ENCODE measurements around the gene LSP1. TPM values are rescaled to one million over a fixed set of nuclear protein-coding genes. Genes with fewer than 3 reads are reported as not detected.

LSP1 gene
- polyA plus RNA-seq, 1 donor, result 54.4 TPM

DNA sequence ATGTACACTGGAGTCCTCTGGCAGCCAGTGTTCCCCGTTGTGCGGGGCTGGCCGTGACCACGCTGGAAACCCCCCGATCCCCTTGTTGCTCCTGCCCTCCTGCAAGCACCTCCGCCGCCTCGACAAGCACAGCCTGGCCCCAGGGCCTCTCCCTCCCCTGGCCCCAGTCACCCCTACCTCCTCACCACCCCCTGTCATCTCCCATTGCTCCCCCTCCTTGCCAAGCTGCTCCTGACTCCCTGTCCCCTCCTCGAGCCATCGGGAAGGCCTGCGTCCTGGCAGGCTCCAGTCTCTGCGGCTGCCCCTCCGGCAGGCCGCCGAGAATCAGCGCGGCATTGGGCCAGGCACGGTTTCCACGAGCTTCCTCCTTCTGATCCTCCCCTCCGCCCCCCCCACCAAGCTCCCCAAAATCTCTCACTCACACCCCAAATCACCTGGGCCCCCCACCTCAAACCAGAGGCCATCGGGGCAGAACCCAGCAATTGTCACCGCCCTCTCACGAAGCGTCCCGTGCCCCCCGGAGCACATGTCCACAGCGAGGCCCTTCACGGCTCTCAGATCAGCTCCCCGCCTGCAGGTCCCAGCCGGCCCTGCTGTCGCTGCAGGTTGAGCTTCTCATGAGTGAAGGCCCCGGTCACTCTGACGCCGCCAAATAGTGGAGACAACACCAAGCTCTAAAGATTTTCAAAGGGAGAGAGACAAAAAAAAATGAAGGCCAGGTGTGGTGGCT, 5.7 kb upstream of the LSP1 start:
- no peak for DNase-seq (ENCODE audit: low read depth)

DNA sequence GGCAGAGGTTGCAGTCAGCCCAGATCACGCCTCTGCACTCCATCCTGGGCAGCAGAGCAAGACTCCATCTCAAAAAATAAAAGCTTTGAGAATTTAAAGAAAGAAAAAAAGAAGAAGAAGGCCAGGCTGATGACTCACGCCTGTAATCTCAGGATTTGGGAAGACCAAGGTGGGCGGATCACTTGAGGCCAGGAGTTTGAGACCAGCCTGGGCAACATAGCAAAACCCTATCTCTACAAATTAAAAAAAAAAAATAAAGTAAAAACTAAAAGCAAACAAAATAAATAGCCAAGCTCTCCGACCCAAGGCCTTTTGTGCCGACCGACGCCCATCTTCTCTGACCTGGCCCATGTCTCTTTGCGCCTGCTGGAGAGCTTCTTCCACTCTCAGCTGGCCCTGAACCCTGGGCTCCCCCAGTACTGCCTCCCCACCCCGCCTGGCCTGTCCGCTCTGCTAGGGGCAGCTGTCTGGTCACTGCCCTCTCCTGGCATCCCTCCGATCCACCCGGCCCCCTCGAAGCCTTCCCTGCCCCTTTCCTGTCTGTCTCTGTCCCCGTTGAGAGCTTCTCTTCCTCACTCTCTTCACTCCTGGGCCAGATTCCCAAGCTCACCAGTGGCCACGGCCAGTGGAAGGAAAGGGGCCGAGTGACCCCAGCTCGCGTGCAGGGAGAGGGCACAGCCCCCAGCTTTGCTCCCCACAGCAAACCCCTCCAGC, 4.8 kb upstream of the LSP1 start:
- no peak for DNase-seq (ENCODE audit: low read depth)

DNA sequence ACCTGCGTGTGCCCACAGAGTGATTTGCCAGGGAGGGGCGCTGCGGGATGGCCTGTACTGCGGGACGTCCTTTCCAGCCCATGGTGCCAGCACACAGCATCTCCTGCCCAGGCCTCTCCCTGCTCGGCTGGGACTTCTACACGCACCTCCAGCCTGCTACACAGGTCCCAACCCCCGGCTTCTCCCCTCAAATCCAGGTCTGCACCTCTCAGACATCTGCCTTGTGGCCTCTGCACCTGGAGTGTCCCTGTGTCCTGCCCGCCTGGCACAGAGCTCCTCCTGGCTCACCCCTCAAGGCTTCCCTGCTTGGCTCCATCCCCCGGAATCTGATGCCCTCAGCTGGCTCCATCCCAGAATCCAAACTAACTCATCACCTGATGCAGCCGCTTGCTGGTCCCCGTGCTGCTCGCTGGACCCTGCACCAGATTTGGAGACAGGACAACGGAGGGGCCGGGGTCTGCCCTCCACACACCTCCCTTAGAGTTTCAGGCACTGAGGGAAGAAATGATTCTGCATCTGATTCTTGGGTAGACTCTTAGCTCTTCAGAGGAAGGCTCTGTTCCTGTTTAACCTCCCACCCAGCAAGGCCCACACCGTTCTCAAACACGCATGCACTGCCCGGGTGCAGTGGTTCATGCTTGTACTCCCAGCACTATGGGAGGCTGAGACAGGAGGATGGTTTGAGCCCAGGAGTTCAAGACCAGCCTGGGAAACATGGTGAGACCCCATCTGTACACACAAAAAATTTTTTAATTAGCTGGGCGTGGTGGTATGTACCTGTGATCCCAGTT, 4.0 kb upstream of the LSP1 start:
- DNase-seq (ENCODE audit: low read depth), result no peak

DNA sequence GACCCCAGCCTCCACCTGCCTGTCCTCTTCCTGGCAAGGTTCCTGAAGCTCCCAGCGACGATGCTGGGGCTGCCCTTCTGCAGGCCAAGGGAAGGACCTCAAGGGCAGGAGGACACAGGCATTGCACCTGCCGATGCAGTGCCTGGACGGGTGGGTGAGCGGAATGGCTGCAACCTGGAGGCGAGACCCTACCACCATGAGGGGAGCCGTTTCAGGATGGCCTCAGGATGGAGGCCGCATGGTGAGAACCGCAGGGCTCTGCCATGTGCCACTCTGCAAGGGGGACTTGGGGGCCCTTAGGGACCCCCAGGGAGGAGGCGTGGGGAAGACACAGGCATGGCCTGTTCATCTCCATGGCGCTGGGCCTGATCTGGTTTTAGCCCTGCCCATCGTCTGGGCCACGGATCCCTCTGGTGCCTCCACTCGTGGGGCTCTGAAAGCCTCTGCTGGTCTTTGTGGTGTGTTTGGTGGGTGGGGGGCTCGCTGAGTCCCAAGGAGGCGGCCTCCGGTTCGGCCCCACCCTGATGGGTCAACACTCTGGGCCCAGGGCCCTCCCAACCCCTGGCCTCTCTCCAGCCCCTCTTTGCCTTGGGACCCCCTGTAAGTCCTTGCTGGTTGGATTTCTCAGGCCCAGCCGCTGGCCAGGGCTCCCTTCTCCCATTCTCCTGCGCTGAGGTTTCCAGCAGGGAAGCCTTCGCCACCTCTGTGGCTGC, 1.3 kb upstream of the LSP1 start:
- no peak for DNase-seq (ENCODE audit: low read depth)

DNA sequence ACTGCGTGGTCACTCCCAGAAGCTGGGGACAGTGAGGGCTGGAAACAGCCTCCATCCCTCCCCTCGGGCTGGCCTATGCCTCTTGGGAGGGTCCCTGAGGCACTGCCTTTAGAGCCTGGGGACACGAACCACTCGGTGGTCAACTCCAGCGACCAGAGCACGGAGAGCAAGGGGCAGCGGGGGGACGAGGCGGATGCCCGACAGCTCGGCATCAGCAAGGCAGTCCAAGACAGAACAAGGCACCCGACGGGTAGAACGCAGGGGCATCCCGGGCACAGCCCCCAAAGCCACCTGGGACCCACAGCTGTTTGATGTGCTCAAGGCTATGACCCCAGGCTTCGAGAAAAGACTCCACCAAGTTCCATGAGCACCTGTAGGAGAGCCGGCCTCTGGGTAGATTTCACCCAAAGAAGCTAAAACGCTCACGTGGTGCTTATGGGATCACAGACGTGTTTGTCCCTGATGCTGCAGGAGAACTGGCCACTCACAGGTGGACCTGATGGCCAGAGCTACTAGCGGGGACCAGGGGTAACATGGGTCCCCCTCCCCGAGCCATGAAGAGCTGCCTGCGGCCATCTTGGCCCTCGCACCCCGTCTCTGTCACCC, 510 bp upstream of the LSP1 start:
- no peak for DNase-seq (ENCODE audit: low read depth)

DNA sequence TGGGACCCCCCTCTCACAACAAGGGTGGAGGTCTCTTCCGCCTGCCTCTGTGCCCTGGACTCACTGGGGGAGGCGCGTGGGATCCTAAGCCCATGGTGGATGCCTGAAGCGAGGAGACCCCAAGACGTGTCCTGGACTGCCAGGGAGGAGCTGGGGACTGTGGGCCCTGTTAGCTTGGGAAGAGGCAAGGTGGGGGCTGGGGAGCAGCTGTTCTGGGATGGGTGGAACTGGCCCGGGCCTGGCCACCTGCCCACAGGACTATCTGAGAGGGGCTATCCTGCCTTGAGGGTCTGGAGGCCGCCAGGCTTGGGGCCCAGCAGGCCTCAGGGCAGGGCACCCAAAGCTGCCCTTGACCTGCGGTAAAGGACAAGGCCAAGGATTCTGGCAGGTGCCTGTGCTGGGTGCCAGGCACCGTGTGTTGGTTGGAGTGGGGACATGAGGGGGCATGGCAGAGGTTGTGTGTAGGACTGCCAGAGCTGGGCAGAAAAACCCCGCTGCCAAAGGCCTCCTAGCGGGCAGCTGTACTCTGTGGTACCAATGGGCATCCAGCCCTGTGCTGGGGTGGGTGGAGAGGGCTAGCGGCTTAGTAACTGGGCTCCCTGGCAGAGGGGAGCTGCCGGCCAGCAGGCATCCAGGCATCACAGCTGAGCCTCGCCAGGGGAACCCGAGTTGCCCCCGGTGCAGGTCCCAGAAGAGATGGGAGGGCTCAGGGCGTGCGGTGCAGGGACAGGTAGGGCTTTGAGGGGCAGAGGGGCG, 670 bp downstream of the LSP1 start:
- no peak for DNase-seq (ENCODE audit: low read depth)

DNA sequence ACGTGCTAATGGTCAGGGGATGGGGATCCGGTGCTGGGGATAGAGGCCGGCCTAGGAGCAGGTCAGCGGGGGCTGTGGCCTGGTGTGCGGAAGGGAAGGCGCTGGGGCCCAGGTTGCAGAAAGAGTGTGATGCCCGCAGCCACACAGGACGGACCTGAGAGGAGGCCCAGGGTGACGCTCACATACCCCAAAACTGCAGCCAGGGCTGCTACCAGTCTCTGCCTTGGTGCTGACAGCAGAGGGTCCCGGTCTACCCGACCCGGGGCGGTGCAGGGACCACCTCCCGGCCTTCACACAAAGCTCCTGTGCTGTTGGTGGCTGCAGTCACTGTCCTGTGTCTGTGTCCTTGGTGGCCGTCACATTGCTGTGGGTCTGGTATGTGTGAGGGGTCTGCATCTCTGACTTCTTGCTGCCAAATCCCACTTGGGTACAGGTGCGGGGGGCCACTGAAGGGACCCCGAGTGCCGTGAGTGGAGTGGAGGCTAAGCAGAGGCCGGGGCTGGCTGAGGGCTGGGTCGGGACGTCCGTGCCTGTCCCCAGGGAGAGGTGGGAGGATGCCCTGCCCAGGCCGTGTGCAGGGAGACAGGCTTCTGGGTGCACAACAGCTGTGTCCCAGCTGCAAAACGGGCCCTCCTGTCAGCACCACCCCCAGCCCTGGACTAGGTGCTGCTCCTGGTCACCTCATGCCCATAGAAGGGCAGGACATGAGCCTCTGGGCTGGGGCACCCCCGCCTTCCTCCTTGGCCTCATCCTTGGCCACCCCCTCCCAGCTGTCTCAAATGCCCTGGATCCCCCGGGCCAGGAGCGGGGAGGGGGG, 1.5 kb downstream of the LSP1 start:
- no peak for DNase-seq (ENCODE audit: low read depth)

DNA sequence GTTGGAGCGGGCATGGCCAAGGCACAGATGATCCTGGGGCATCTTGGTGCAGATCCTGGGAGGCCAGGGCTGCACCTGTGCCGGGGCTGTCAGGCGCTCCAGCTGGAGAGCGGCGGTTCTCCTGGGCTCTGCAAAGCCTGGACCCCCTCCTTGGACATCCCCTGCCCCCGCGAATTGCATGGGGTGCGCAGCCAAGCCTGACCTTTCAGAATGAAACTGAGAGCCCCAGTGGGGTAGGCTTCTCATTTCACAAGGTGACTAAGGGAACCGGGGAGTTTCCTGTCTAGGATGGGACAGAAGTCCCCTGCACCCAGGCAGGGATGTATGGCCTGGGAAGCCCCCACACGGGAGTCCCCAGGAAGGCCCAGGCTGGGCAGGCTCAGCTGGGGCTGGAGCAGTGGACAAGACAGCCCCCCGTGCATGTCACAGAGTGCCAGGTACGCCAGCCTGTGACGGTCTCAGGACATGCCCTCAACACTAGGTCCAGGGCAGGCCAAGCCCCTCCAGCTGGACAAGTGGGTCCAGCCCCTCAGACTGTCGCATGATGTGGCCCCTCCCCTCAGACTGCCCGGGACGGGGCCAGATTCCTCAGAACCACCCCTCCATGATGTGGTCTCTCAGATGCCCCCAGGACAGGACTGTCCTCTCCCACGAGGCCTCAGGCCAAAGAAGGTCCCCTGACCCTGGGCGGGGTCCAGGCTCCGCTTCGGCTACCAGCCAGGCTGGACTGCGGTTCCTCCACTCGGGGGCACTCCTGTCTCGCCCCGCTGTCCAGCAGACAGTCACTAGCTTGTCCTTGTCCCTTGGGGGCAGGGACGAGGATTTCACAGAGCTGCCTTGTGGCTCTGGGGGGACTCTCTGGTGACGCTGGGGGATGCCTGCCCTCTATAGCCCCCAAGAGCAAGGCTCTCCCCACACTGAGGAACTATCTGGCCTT, 2.3 kb downstream of the LSP1 start:
- no peak for DNase-seq (ENCODE audit: low read depth)

DNA sequence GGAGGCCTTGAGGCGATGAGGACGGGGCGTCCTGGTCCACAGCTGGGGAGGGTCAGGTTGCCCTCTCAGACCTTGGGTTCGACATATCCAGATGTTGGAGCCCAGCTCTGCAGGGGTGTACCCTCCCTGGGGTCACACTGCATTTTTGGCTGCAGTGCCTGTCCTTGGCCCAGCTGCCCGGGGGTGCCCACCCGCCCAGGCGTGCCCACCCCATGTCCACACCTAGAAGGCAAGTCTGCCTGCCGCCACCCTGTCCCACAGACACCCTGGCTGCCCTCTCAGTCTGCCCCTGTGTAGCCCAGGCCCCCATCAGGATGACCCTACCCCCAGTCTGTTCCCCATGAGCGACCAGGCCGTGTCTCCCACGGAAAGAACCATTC, 3.0 kb downstream of the LSP1 start:
- no peak for DNase-seq (ENCODE audit: low read depth)

DNA sequence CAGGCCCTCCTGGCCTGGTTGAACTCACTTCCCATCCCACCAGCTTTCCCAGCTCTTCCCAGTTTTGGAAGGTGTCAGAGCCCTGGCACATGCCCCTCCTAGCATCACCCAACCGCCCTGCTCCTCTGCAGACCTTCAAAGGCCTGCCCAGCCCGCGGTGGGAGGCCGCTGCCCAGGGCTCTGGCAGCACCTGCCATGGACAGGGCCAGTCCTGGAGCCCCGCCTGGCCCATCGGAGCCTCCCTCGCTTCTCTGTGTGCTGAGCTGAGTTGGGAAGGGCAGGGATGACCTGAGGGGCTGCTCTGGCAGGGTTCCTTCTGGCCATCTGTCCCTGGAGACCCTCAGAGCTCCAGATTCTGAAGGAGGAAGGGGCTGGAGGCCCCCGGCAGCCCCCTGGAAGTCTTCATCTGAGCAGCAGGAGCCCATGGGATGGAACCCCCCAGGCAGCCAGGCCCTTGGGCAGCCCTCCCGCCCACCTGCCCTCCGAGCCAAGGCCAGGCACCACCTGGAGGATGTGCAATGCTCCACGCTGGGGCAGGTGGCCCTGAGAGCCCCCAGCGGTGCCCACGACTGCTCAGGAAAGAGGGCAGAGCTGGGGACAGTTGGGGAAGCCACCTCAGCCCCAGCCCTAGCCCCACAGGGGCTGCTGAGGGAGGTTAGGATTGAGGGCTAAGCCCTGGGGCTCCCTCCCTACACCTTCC, 3.6 kb downstream of the LSP1 start:
- DNase-seq (ENCODE audit: low read depth), result no peak

DNA sequence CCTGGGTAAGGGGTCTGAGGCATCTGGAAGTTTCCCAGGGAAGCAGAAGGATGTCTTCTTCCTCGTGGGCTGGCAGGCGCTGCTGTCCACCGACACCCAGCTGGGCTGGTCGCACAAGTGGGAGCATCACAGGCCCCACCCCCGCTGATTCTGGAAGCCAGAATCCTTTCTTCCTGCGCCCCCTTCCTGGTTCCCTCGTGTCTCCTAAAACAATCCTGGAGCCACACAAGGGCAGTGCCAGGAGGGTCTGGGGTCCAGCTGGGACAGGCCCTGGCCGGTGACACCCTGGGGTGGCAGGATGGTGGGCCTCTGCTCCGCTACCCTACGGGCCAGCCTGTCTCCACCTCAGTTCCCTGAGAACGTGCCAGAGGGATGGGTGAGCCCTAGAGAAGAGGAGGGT, 4.2 kb downstream of the LSP1 start:
- DNase-seq (ENCODE audit: low read depth), result no peak

DNA sequence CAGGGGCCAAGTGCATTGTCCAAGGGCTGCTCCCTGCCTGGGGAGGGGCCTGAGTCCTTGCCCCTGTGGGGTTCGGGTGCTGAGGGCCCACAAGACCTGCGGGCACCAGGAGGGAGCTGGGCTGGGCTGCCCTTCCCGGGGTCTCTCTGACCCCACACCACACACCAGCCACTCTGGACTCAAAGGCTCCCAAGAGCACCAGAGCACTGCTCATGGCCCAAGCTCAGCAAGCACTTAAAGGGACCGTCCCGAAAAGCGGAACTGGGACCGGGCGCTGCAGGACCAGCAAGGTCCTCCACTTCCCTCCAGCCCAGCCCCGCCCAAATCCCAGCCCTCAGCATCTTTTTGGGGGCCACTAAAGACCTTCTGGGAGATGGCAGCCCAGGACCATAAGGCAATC, 5.3 kb downstream of the LSP1 start:
- DNase-seq (ENCODE audit: low read depth), result no peak

DNA sequence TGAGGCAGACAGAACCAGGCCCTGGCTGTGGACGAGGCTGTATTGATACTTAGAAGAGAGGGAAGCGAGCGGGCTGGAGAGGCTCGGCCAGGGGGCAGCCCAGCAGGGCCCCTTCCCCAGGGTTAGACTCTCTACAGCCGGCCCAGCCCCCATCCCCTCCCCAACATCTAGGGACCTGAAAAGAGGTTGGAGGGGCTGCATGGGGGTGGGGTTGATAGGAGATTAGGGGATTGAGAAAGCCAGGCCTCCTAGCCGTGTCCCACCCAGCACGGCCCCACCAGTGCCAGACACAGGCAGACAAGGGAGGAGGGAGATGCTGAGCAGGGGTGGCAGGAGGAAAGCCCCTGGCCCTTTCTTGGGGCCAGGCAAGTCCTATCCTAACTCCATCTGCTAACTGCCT, 5.7 kb downstream of the LSP1 start:
- DNase-seq (ENCODE audit: low read depth), result no peak

DNA sequence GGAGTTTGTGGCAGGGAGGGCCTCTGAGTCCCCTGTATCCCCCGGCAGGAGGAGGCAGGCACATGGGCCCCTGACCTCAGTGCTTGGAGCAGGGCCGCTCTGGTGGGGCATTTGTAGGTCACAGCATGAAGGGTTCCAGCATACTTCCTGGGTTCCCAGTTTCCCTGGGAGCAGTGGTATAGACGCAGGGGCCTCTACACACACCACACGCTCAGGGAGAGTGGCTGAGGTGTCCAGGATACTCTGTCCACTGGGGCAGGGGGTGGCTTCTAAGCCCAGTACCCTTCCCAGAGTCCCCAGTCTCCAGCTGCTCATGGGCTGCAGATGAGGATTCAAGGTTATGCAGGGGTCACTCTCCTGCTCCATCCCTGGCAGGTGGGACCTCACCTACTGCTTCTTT, 6.1 kb downstream of the LSP1 start:
- DNase-seq (ENCODE audit: low read depth), result no peak

DNA sequence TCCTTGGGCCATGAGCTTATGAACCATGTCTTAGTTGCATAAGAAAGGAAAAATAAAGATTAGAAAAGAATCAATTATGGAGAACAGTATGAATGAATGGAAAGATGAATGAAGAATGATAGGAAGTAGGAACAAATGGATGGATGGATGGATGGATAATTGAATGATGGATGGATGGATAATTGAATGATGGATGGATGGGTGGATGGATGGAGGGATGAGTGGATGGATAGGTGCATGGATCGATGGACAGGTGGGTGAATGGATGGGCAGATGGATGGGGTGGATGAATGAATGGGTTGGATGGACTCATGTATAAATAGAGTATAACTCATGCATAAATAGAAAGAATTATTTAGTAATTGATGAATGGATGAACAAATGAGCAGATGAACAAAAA, 7.2 kb downstream of the LSP1 start:
- no peak for DNase-seq (ENCODE audit: low read depth)

DNA sequence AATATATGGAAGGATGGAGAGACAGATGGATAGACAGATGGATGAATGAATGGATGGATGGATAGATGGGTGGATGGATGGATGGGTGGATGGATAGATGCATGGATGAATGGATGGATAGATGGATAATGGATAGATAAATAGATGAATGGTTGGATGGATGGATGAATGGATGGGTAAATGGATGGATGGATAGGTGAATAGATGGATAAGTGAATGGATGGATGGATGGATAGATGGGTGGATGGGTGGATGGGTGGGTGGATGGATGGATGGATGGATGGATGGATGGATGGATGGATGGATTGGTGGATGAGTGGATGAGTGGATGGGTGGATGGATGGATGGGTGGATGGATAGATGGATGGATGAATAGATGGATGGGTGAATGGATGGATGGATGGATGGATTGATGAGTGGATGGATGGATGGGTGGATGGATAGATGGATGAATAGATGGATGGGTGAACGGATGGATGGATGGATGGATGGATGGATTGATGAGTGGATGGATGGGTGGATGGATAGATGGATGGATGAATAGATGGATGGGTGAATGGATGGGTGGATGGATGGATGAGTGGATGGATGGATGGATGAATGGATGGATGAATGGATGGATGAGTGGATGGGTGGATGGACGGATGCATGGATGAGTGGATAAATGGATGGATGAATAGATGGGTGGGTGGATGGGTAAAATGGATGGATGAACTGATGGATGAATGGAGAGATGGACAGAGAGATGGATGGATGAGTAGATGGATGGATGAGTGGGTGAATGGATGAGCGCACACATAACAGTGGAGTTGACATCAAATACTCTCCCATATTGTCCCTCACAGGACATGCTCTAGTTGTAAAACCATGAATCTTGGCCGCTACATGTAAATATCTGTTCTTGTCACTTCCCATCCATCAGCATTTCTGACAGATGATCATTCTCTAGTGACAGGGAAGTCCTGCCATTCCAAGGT, 8.8 kb downstream of the LSP1 start:
- DNase-seq (ENCODE audit: low read depth), result no peak

Measured in forelimb muscle (tissue), 1 donor.